GM12874 (cell line): Measurements from ENCODE around the gene ZNF331.

ENCODE experiments used
- CTCF ChIP-seq: IDR thresholded peaks from 2 replicates; pipeline ENCODE4 v1.5.1; 2011; ENCODE audit warnings: low read depth, mild to moderate bottlenecking, control low read depth, low read length, moderate library complexity; ENCODE audit not compliant: insufficient read depth

Gene ZNF331

GRCh38 chr19:53612762-53613526 lies 75.0 kb downstream of the ZNF331 start:
- TF ChIP-seq CTCF, result no peak

- no peak for TF ChIP-seq CTCF
Measured at GRCh38 chr19:53621885-53622740, 84.2 kb downstream of the ZNF331 start.

- no peak for TF ChIP-seq CTCF
Measured at GRCh38 chr19:53624771-53625545, 87.0 kb downstream of the ZNF331 start.

- TF ChIP-seq CTCF, result no peak
Measured at GRCh38 chr19:53626486-53626885, 88.5 kb downstream of the ZNF331 start.

GRCh38 chr19:53626976-53627375 lies 89.0 kb downstream of the ZNF331 start:
- TF ChIP-seq CTCF, result no peak
